ENCODE data around the gene PDGFRB. TPM values are rescaled to one million over a fixed set of nuclear protein-coding genes. Genes with fewer than 3 reads are reported as not detected.
A peak's percentile ranks its signal among the peaks of the same experiment; 100 is the strongest.

Gene PDGFRB
- total and polyA plus RNA-seq, 9 donors: 102 to 302 (median 207) TPM

- intact Hi-C loops (cut with DNase I): loop anchor here in 2 of 4 donors (5.0 kb wide), 1 partner anchor 54 kb away; no protein-coding TSS in a partner anchor
- H3K4me1 ChIP-seq (ENCODE audit: insufficient read depth): peaks cover 29% of the 10 kb centered on the region
- no peak for DNase-seq
- H3K36me3 ChIP-seq: no peaks in the 10 kb centered on the region
- WGBS, 3 donors: 52 to 60% (median 58%) methylated on average over 3 of the region's 3 CpGs
- TF ChIP-seq POLR2A (IDR thresholded peaks at IDR 0.05) (no peak), CTCF (IDR thresholded peaks at IDR 0.05) (no peak), EP300 (IDR thresholded peaks at IDR 0.05) (no peak)
- H3K9me3 ChIP-seq: no peaks in the 10 kb centered on the region
- peak overlapping the region in 1 of 2 donors; percentile 8 for H3K27ac ChIP-seq
- H3K27me3 ChIP-seq: no peaks in the 10 kb centered on the region
- no peak overlapping the region for H3K4me3 ChIP-seq
Measured at GRCh38 chr5:150163035-150163434, 7.4 kb upstream of the PDGFRB start.

- TF ChIP-seq CTCF (IDR thresholded peaks at IDR 0.05): no peak
- intact Hi-C loops (cut with DNase I): loop anchor here in 2 of 4 donors (5.0 kb wide), 1 partner anchor 55 kb away; no protein-coding TSS in a partner anchor
Measured at GRCh38 chr5:150162142-150162513, 6.5 kb upstream of the PDGFRB start.

DNA sequence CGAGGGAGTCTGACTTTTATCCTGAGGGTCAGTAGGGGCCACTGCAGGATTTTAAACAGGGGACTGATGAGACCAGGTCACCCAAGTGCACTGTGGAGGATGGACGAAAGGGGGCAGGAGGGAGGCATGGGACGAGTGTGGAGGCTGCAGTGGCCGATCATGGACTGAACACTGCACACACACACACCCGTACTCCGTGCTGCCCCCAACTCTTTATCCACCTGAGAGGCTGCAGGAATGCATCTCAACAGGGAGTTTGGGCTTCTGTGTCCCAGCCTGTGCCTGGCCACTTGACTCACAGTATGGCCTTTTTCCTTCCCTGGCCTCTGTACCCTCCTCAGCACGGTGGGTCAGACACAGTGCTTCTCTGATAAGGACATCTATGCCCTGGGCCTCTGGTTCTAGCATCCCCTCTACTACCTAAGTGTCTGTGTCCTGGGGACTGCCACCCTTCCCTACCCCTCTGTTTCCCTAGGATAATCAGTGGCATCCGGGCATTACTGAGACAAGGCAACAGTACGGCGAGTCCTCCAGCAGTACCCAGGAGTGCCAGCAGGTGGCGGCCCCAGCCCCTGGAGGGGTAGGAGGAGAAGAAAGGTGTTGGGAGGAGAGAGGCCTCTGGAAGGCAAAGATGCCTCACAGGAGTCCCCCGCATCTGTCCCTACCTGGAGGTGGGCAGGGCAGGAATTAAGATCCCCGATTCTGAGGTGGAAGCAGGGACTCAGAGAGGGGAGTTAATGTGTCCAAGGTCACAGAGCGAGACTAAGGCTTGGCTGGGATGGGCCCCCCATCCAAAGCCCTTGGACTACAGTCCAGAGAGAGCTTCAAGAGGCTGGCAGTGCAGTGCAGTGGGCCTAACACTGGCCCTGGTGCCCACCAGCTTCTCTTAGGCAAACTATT is 5.8 kb upstream of the PDGFRB start:
- no peak overlapping the region for H3K4me3 ChIP-seq
- peak overlapping the region; percentile 24 to 32 for H3K27ac ChIP-seq
- H3K36me3 ChIP-seq: no peaks in the 10 kb centered on the region
- intact Hi-C loops (cut with DNase I): loop anchor here in 2 of 4 donors (5.0 kb wide), 1 partner anchor 56 kb away; no protein-coding TSS in a partner anchor
- H3K27me3 ChIP-seq: no peaks in the 10 kb centered on the region
- H3K9me3 ChIP-seq: no peaks in the 10 kb centered on the region
- 64 to 68% (median 66%) methylated on average over 14 of the region's 14 CpGs for WGBS, 3 donors
- peak; percentile 69 to 88 (median 85) for DNase-seq
- peaks cover 36% of the 10 kb centered on the region for H3K4me1 ChIP-seq (ENCODE audit: insufficient read depth)
- TF ChIP-seq POLR2A (IDR thresholded peaks at IDR 0.05) (no peak), CTCF (IDR thresholded peaks at IDR 0.05) (peak; percentile 61 to 85 (median 67))

More at GRCh38 chr5:150162142-150162513, 6.5 kb upstream of the PDGFRB start:
- no peaks in the 10 kb centered on the region for H3K27me3 ChIP-seq
- WGBS, 3 donors: 94 to 100% (median 97%) methylated on average over 3 of the region's 3 CpGs
- H3K36me3 ChIP-seq: no peaks in the 10 kb centered on the region
- peak overlapping the region; percentile 24 to 32 for H3K27ac ChIP-seq
- no peak overlapping the region for H3K4me3 ChIP-seq
- peaks cover 35% of the 10 kb centered on the region for H3K4me1 ChIP-seq (ENCODE audit: insufficient read depth)
- DNase-seq: no peak
- no peaks in the 10 kb centered on the region for H3K9me3 ChIP-seq

- DNase-seq: peak in 1 of 5 donors; percentile 29
- TF ChIP-seq EP300 (IDR thresholded peaks at IDR 0.05): no peak
- TF ChIP-seq POLR2A (IDR thresholded peaks at IDR 0.05): no peak
- TF ChIP-seq CTCF (IDR thresholded peaks at IDR 0.05): no peak
- WGBS, 3 donors: 46 to 66% (median 50%) methylated on average over 5 of the region's 5 CpGs
- no peak overlapping the region for H3K4me3 ChIP-seq
- H3K9me3 ChIP-seq: no peaks in the 10 kb centered on the region
- no peaks in the 10 kb centered on the region for H3K27me3 ChIP-seq
- peak overlapping the region; percentile 71 to 83 for H3K27ac ChIP-seq
- intact Hi-C loops (cut with DNase I): loop anchor here in 2 of 4 donors (5.0 kb wide), 1 partner anchor 57 kb away; no protein-coding TSS in a partner anchor
- H3K36me3 ChIP-seq: no peaks in the 10 kb centered on the region
- peaks cover 37% of the 10 kb centered on the region for H3K4me1 ChIP-seq (ENCODE audit: insufficient read depth)
Measured at GRCh38 chr5:150160448-150161081, 4.9 kb upstream of the PDGFRB start.

Data from ovary (tissue), 9 donors.